AG04450 (cell line): ENCODE data around the gene PLAU. TPM values are rescaled to one million over a fixed set of nuclear protein-coding genes. Genes with fewer than 3 reads are reported as not detected.

Experiments
- CTCF ChIA-PET: fragments of 300-600, 350-600 bp; formaldehyde crosslinking; extraction: SDS; loops from one replicate; lab custom pipeline; 2022; ENCODE audit warnings: antibody characterized with exemption, inconsistent platforms; lab: Charles Lee
- POLR2A ChIA-PET: fragments of 350-600 bp; formaldehyde crosslinking; extraction: SDS; loops from one replicate; lab custom pipeline; 2021; ENCODE audit warnings: antibody characterized with exemption, inconsistent platforms; lab: Yijun Ruan, JAX
- DNase-seq: peaks from one replicate; pipeline ENCODE4 v3.0.0-alpha.2; 2011; ENCODE audit warnings: low read depth, low spot score
- H3K27ac ChIP-seq: one replicate; pipeline ENCODE4 v1.5.1; 2012; ENCODE audit warnings: low read depth, low read length, control low read depth
- H3K27me3 ChIP-seq: one replicate; pipeline ENCODE4 v1.6.0; 2012; ENCODE audit warnings: low read length; ENCODE audit not compliant: control insufficient read depth, insufficient read depth
- H3K4me3 ChIP-seq: 2 replicates; pipeline ENCODE4 v1.5.1; 2011; ENCODE audit warnings: mild to moderate bottlenecking, low read depth, low read length, control low read depth
- H3K9me3 ChIP-seq: 2 replicates; pipeline ENCODE4 v1.5.1; 2012; ENCODE audit warnings: low read length; ENCODE audit not compliant: control insufficient read depth, insufficient read depth
- CTCF ChIP-seq: IDR thresholded peaks from 2 replicates; pipeline ENCODE4 v1.5.1; 2011; ENCODE audit warnings: low read depth, low read length, control low read depth, inconsistent platforms
- polyA plus RNA-seq: library from polyadenylated mRNA; depleted of rRNA; stranded (reverse); fragments of >200 nt; gene quantifications from 2 replicates; pipeline ENCODE4 v1.2.3, GENCODE V29; 2011

Gene PLAU
- polyA plus RNA-seq, 1 experiment: 241 TPM

GRCh38 chr10:73873142-73873837 lies 37.6 kb upstream of the PLAU start:
- Histone ChIP-seq H3K9me3 (no peaks in the 10 kb centered on the region), H3K4me3 (peak overlapping the region; percentile 75), H3K27ac (no peak overlapping the region), H3K27me3 (no peaks in the 10 kb centered on the region)
- TF ChIP-seq CTCF: no peak
- no peak for DNase-seq
- ChIA-PET POLR2A (no interaction called here), CTCF (interaction anchor here (0.8 to 1.2 kb wide), 3 partner anchors 24 to 36 kb away, joined by 3 read pairs; no protein-coding TSS in a partner anchor)

GRCh38 chr10:73873838-73874215 lies 37.1 kb upstream of the PLAU start:
- peak overlapping the region; percentile 75 for H3K4me3 ChIP-seq
- DNase-seq: no peak
- ChIA-PET POLR2A (interaction anchor here (1.5 kb wide), 1 partner anchor 26 kb away, joined by 5 read pairs; no protein-coding TSS in a partner anchor), CTCF (interaction anchor here (0.8 to 1.2 kb wide), 2 partner anchors 25 to 37 kb away, joined by 3 read pairs; no protein-coding TSS in a partner anchor)
- no peak for TF ChIP-seq CTCF
- no peaks in the 10 kb centered on the region for H3K9me3 ChIP-seq
- H3K27me3 ChIP-seq: no peaks in the 10 kb centered on the region
- H3K27ac ChIP-seq: no peak overlapping the region

GRCh38 chr10:73874267-73875138 lies 36.4 kb upstream of the PLAU start, which contains the start of gene CAMK2G:
Gene CAMK2G, minus strand, starts transcription at chr10:73874555. Its CDS starts 94 bp downstream, at chr10:73874461.
- no peak for DNase-seq
- TF ChIP-seq CTCF: no peak
- Histone ChIP-seq H3K4me3 (peak within 1 kb of the TSS; percentile 75), H3K27me3 (no peaks in the 10 kb centered on the region), H3K27ac (no peak within 1 kb of the TSS), H3K9me3 (no peaks in the 10 kb centered on the region)
- CTCF ChIA-PET: interaction anchor here (0.6 to 1.2 kb wide), 2 partner anchors 26 to 39 kb away, joined by 3 to 6 read pairs; no protein-coding TSS in a partner anchor
- POLR2A ChIA-PET: interaction anchor here (1.5 kb wide), 1 partner anchor 25 kb away, joined by 5 read pairs; no protein-coding TSS in a partner anchor

- Histone ChIP-seq H3K9me3 (no peaks in the 10 kb centered on the region), H3K4me3 (peak overlapping the region; percentile 65), H3K27me3 (no peaks in the 10 kb centered on the region), H3K27ac (no peak overlapping the region)
- no peak for DNase-seq
- ChIA-PET CTCF (no interaction called here), POLR2A (interaction anchor here (1.5 kb wide), 1 partner anchor 25 kb away, joined by 5 read pairs; no protein-coding TSS in a partner anchor)
- no peak for TF ChIP-seq CTCF
Observed at GRCh38 chr10:73875139-73875475, 35.8 kb upstream of the PLAU start.
